NT2/D1 (cell line): Measurements from ENCODE around the gene CEP112.

ENCODE experiments used
- SUZ12 ChIP-seq: IDR thresholded peaks from 2 replicates; pipeline ENCODE4 v1.6.1; 2011; ENCODE audit not compliant: insufficient read length, insufficient read depth; ENCODE audit errors: extremely low read depth
- YY1 ChIP-seq: IDR thresholded peaks from 2 replicates; pipeline ENCODE4 v1.6.1; 2011; ENCODE audit not compliant: insufficient read length, insufficient read depth

GRCh38 chr17:66203274-66204015 lies 11.5 kb upstream of the CEP112 start:
- TF ChIP-seq YY1 (no peak), SUZ12 (no peak)
